IPS-NIHi7 (cell line): ENCODE data around the gene BTBD18.
"Not testable (repeated sequence)": the region's sequence is repeated elsewhere in the genome, so short reads cannot be mapped to it uniquely, and the experiment has no call there.

Experiments
- DNase-seq: peaks from one replicate; pipeline ENCODE4 v3.0.0; 2012; ENCODE audit warnings: mixed read lengths; ENCODE audit errors: extremely low spot score

BTBD18 gene

DNA sequence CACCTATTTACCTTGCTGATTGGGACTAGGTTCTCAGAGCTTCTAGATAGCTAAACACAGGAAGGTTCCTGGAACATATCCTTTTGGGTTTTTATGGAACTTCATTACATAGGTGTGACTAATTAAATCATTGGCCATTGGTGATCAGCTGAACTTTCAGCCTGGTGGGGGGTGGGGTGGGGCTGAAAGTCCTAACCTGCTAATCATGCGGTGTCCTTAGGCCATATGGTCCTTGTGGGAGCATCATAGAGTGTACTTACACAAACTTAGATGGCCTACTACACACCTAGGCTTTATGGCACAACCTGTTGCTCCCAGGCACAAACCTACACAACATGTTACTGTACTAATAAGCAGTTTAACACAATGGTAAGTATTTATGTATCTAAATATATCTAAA lies 19.0 kb downstream of the BTBD18 start:
- no peak for DNase-seq

DNA sequence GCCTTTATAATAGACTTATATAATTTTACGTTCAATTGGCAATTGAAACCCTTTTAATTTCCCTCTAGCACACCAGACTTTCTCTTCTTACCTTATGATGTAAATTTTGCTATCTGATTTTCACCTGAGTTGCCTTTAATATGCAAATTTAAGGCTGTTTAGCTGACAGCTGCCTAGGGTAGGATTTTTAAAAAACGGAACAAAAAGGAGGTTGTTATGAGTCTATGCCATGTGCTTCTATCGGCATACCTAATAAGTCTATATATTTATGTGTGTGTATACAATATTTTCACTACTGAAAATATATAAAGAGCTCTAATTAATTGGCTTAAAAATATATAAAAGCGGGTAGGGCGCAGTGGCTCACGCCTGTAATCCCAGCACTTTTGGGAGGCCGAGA lies 22.1 kb downstream of the BTBD18 start:
- DNase-seq, result no peak

DNA sequence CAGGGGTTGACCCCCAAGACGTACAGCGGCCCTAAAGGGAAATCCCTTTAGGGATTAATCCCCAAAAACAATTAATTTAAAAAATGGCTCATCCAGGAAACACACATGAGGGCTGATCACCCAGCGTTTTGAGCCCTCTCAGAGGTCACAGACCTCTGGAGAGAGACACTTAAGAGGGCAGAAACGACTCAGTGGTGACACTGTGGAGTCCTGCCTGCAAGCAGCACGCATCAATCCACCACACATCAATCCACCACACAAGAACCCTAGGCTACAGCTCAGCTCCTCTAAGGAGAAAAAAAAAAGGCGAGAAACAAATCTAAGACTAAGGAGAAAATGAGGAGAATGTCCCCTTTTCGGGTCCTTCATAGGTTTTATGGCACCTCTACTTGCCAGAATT lies 22.8 kb downstream of the BTBD18 start:
- DNase-seq, result no peak

DNA sequence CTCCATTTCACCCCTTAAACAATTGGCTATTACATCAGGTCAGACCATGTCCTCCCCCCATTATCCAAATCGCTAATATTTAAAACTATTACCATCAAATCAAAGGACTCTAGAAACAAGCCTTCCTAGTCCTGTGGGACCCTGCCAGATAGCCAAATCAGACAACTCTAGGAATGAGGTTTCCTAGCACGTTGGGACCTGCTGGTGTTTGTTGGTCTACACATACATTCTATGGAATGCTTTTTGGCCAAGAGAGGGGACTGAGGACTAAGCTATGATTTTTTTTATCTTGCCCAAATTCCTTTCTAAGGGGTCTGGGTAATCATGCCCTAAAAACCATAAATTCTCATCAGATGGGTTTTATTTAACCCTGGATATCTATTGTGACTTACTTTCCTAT lies 24.4 kb downstream of the BTBD18 start:
- no peak for DNase-seq

DNA sequence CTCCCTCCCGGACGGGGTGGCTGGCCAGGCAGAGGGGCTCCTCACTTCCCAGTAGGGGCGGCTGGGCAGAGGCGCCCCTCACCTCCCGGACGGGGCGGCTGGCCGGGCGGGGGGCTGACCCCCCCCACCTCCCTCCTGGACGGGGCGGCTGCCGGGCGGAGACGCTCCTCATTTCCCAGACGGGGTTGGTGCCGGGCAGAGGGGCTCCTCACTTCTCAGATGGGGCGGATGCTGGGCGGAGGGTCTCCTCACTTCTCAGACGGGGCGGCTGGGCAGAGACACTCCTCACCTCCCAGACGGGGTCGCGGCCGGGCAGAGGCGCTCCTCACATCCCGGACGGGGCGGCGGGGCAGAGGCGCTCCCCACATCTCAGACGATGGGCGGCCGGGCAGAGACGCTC lies 34.9 kb downstream of the BTBD18 start:
- not testable (repeated sequence) for DNase-seq

DNA sequence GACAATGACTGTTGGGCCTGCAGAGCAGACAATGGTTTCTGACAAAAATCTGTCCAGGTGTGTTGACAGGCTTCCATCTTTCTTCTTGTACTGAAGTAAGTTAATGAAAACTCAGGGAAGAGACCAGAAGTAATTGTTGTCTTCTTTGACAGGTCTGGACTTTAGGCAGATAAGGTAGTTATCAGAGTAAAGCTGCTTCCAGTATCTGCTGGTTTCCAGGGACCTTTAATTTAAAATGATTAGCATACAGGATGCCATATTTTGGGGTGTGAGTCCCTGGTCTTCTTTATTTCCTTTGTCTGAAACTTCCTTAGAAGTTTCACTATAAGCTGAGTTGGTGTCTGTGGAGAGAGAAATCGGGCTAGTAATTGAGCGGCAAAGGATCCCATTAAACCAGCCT lies 37.8 kb downstream of the BTBD18 start:
- no peak for DNase-seq

DNA sequence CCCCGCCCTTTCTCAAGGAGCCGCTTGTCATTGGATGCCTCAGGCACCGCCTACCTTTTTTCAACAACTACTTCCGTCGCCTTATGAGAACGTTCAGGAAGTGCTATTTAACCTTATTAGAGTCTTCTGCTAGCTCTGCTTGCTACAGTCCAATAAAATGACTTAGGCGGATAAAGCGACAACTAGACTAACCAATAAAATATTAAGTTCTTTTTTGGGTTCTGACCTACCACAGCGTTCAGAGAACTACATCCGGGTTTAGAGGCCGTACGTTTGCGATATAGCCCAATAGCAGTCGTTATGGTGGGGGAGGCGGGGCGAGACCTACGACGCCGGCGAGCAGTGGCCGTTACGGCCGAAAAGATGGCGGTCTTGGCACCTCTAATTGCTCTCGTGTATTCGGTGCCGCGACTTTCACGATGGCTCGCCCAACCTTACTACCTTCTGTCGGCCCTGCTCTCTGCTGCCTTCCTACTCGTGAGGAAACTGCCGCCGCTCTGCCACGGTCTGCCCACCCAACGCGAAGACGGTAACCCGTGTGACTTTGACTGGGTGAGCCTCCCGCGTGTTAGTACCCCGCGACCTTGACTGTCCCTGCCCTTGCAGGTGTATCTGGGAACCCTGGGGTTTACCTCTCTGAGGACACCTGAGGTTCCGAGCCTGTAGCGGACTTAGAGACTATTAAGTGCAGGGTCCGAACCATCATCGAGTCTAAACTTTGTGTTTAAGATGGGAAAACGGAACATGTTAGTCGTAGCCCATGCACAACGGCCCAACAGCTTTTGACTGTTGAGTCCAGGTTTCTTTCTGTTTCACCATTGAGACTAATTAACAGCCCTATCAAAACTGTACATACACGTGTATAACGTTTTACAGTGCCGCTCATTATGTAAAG lies 39.1 kb downstream of the BTBD18 start, which contains the start of gene TMX2:
TSS of gene TMX2 (plus strand) at position 338 of the 895 bp plus-strand sequence. CDS start at position 364, 26 bp downstream.
- DNase-seq, result peak; percentile 89

DNA sequence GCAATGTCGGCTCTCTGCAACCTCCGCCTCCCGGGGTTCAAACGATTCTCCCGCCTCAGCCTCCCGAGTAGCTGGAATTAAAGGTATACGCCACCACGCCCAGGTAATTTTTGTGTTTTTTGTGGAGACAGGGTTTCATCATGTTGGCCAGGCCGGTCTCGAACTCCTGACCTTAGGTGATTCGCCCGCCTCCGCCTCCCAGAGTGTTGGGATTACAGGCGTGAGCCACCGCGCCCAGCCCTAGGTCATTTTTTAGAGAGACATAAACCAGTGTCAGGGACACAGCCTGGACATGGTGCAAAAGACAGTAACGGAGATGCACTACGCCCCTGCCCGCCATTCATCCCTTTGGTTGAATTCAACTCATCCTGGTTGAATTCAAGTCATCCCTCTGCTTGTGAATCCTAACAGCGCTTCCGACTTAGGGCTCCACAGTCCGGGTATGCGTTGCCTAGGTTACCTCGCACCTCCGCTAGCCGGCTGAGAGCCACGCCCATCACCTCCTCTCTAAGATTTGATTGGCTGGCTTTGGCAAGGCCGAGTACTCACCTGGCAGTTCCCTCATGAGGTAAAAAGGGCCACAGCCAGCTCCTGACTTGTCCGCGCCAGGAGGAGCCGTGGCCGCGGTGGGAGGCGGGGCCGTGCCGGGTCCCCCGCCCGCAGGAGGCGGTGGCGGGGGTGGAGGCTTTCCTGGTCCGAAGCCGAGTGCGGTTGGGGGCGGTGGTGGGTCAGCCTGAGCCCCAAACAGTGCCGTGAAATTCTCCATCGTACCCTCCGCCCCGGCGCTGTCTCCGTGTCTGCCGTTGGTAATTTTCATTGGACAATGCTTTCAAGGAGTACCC lies 40.0 kb downstream of the BTBD18 start, which contains the start of gene MED19:
TSS of gene MED19 (minus strand) at position 802 of the 842 bp plus-strand sequence. CDS start at position 766, 36 bp downstream.
- DNase-seq, result peak; percentile 93

DNA sequence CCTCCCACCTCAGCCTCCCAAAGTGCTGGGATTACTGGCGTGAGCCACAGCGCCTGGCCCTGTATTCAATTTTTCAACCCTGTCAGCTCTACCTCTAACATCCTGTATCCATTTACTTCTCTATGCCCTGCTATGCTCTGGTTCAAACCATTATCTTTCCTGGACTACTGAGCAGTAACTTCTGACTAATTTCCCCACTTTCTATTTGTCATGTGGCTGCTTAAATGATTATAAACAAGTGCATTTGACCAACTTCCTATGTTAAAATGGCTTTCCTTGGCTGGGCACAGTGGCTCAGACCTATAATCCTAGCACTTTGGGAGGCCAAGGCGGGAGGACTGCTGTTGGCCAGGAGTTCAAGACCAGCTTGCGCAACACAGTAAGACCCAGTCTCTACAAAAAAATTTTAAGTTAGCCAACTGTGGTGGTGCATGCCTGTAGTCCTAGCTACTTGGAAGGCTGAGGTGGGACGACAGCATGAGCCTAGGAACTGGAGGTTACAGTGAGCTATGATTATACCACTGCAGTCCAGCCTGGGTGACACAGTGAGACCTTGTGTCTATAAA lies 41.7 kb downstream of the BTBD18 start:
- DNase-seq, result no peak

DNA sequence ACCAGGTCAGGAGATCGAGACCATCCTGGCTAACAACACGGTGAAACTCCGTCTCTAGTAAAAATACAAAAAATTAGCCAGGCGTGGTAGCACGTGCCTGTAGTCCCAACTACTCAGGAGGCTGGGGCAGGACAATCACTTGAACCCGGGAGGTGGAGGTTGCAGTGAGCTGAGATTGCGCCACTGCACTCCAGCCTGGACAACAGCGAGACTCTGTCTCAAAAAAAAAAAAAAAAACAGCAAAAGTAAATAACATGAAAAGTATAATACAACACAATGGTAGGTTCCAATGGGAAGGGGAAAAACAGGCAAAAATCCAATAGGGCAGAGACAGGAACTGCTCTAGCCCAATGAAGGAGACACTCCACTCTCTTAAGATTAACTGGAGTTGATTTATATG lies 46.2 kb downstream of the BTBD18 start:
- not testable (repeated sequence) for DNase-seq

DNA sequence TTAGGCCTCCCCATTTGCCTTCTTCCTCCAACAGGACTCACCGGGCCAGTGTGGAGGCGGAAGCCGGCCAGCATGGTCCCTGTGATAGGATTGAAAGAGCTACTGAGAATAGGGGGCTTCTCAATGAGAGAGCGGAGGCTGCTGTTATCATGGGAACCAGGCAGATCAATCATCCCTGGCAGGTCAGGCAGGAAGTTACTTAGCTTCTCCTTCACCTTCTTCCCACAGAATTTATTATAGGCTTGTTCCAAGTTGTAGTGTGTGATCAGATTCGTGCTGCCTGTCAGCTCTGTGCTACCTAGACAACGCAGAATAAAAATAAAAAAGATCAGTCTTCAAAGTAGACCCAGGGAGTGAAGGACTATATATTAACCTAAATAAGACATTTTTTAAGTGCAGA lies 46.7 kb downstream of the BTBD18 start:
- DNase-seq, result no peak

DNA sequence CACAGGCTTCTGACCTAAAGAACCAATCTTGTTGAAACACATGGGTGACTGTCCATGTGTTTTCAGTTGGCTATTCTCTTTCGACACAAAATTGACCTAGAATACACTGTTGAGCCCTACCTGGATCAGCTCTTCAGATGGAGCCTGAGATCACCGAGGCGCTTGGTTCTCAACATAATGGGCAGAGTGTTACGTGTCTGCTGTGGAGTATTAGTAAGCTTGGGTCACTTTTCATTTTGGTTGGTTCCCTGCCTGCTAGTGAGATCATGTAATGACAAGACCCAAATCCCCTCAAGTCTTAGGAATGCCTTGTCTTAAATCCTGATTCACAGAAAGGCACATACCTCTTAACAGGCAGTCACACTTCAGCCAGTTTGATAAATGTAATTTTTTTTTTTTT lies 48.3 kb downstream of the BTBD18 start:
- no peak for DNase-seq

DNA sequence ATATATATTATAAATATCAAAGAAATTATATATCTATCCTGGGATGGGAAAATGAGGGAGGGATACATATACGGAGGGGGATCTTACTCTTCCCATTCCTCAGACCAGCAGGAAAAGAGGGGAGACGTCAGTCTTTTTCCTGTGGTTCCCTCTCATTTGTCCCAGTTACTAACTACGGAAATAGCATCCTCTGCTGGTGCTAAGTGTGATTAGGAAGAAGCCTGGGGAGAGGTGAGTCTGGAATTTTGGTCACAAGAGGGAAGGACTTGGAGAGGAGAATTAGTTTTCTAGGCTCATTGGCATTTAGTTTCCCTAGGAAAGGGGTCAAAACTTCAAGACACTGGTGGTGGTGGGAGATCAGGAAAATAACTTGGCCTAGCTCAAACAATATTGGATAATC lies 51.2 kb downstream of the BTBD18 start:
- no peak for DNase-seq

DNA sequence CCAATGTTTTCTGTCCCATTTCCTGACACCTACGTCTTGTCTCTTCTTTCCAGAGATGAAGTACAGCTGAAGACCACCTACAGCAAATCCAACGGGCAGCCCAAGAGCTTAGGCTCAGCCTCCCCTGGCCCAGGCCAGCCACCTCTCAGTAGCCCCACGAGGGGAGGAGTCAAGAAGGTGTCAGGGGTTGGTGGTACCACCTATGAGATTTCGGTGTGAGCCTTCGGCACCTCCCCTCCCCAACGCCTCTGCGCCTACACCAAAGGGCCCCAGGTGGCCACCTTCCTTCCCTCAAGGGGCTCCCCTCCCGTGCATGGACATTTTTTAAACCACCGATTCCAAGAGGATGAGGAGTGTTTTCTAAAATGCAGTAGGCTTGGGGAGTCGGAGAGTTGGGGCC lies 51.8 kb downstream of the BTBD18 start:
- DNase-seq, result no peak

DNA sequence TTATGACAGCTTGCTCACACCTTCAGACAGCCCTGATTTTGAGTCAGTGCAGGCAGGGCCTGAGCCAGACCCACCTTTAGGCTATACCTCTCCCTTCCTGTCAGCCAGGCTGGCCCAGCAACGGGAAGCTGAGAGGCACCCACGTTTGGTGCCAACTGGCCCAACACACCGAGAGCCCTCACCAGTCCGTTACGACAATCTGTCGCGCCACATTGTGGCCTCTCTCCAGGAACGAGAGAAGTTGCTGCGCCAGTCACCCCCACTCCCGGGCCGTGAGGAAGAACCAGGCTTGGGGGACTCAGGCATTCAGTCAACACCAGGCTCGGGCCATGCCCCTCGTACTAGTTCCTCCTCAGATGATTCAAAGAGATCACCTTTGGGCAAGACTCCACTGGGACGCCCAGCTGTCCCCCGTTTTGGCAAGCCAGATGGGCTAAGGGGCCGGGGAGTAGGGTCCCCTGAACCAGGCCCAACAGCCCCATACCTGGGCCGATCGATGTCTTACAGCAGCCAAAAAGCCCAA lies 52.7 kb downstream of the BTBD18 start:
- DNase-seq, result no peak
